Spleen (tissue), 11 donors: ENCODE results near the gene MUSK. TPM values are rescaled to one million over a fixed set of nuclear protein-coding genes. Genes with fewer than 3 reads are reported as not detected.

Experiments used
- DNase-seq: peaks from one replicate; pipeline ENCODE4 v3.0.0-alpha.2; 2020
- H3K27ac ChIP-seq, 8 donors: fragments of 200-600 bp; sonication (generic) in 7 of 8; 1 replicate in 4 of 8; 2 replicates in 4 of 8; pipeline versions ENCODE4 v1.5.0 to v1.8.0; 2016 to 2021; ENCODE audit warnings: inconsistent platforms in 4 of 8, mild to moderate bottlenecking in 4 of 8, moderate library complexity in 1 of 8
- H3K27me3 ChIP-seq, 7 donors: fragments of 200-600 bp; sonication (generic) in 6 of 7; replicated peaks in 1 of 7; 1 replicate in 4 of 7; 2 replicates in 3 of 7; pipeline versions ENCODE4 v1.5.0 to v1.8.0; 2016 to 2021; ENCODE audit warnings: inconsistent platforms in 3 of 7, mild to moderate bottlenecking in 1 of 7
- H3K36me3 ChIP-seq, 6 donors: fragments of 200-600 bp; sonication (generic) in 5 of 6; 1 replicate in 4 of 6; 2 replicates in 2 of 6; pipeline versions ENCODE4 v1.5.0 to v1.8.0; 2016 to 2021; ENCODE audit warnings: inconsistent platforms in 2 of 6
- H3K4me1 ChIP-seq, 6 donors: fragments of 200-600 bp; sonication (generic) in 5 of 6; 1 replicate in 3 of 6; 2 replicates in 3 of 6; pipeline versions ENCODE4 v1.5.0 to v1.8.0; 2016 to 2021; ENCODE audit warnings: inconsistent platforms in 3 of 6
- H3K4me3 ChIP-seq, 8 donors: fragments of 200-600 bp; sonication (generic) in 7 of 8; 1 replicate in 4 of 8; 2 replicates in 4 of 8; pipeline versions ENCODE4 v1.5.0 to v1.8.0; 2016 to 2021; ENCODE audit warnings: inconsistent platforms in 4 of 8, mild to moderate bottlenecking in 4 of 8, moderate library complexity in 2 of 8
- H3K9me3 ChIP-seq, 8 donors: fragments of 200-600 bp; sonication (generic) in 7 of 8; 1 replicate in 4 of 8; 2 replicates in 4 of 8; pipeline versions ENCODE4 v1.5.0 to v1.8.0; 2016 to 2021; ENCODE audit warnings: inconsistent platforms in 4 of 8
- POLR2A ChIP-seq, 3 donors: fragments of 450-650 bp; IDR thresholded peaks; one replicate each; pipeline ENCODE4 v1.5.1; 2017; ENCODE audit warnings: antibody characterized with exemption in 3 of 3, mild to moderate bottlenecking in 1 of 3
- POLR2AphosphoS5 ChIP-seq, 3 donors: sonication (generic); formaldehyde crosslinking; IDR thresholded peaks; one replicate each; pipeline ENCODE4 v1.5.1; 2017; ENCODE audit warnings: antibody characterized with exemption in 3 of 3
- WGBS, 5 donors: extraction: QIAGEN DNeasy Blood & Tissue Kit in 3 of 5; methylation state at CpG; one replicate each; pipeline versions ENCODE4 v1.1.5 to v1.1.7; 2013 to 2018; 5-methylcytosine and 5-hydroxymethylcytosine counted together
- intact Hi-C: fragments of 100-400 bp; cut with DNase I; formaldehyde crosslinking; loops from one replicate; pipeline ENCODE4 v1.15.0; 2023; ENCODE audit warnings: low total_unique reads
- polyA plus RNA-seq, 3 donors: library from polyadenylated mRNA; stranded (reverse); fragments of 200-250 nt; gene quantifications; one replicate each; pipeline ENCODE4 v1.2.1, GENCODE V29; 2013
- total RNA-seq, 7 donors: library from RNA; depleted of rRNA in 3 of 7; stranded (reverse); fragments of >200 nt in 3 of 7; fragmentation: NEBNext Ultra II Directional in 4 of 7; extraction: Animal tissue kit (Norgen Biotek cat#: 25700) in 4 of 7; gene quantifications; one replicate each; pipeline versions ENCODE4 v1.1.0 to v1.2.1, GENCODE V29; 2016 to 2021
- TF ChIP-seq, protein P1 (sequence below), 11 experiments: fragments of 200-600 bp in 7 of 11; fragments of 450-650 bp in 4 of 11; sonication (generic) in 4 of 11; IDR thresholded peaks in 8 of 11; conservative IDR thresholded peaks in 3 of 11; 1 replicate in 7 of 11; 2 replicates in 4 of 11; pipeline versions ENCODE4 v1.4.0 to v1.8.0; 2016 to 2021; ENCODE audit warnings: antibody characterized with exemption in 11 of 11, inconsistent platforms in 4 of 11, mild to moderate bottlenecking in 1 of 11
- donor health status: healthy with polysubstance abuse.
- donor health status: DM: no; HTN: no; CAD: no; lungs with moderate emphysema.
- donor health status: DM: no; HTN: no; CAD: no.
- donor health status: Bipolar disorder and iron deficiency.
- donor health status: healthy.
- donor health status: DM: no; HTN: no; CAD: no.
- donor health status: DM: yes; HTN: yes; CAD: no.

Gene MUSK
- total and polyA plus RNA-seq, 10 donors, result 0.03 to 0.94 (median 0.12) TPM; not detected in 4

DNA sequence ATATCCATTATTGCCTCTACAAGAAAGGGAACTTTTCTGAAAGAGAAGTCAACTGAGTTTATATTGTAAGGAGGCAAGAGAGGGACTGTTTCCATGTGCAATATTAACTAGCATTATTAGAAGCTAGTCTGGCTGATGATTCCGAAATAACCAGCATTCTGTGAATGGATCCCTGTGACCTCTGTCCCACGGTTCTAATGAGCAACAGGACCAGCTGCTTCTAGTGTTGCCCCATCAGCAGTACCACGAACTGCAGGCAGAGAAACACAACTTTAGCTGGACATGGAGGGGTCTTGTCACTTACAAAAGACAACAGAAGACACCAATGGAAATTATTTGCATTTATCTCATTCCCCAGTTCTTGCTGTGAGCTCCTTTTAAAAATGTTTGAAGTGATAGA, 95.4 kb downstream of the MUSK start:
- intact Hi-C loops, result no loop called here
- no peak overlapping the region for H3K4me3 ChIP-seq
- TF ChIP-seq POLR2A (IDR thresholded peaks at IDR 0.05) (no peak), POLR2AphosphoS5 (IDR thresholded peaks at IDR 0.05) (no peak)
- TF ChIP-seq, protein P1, sequence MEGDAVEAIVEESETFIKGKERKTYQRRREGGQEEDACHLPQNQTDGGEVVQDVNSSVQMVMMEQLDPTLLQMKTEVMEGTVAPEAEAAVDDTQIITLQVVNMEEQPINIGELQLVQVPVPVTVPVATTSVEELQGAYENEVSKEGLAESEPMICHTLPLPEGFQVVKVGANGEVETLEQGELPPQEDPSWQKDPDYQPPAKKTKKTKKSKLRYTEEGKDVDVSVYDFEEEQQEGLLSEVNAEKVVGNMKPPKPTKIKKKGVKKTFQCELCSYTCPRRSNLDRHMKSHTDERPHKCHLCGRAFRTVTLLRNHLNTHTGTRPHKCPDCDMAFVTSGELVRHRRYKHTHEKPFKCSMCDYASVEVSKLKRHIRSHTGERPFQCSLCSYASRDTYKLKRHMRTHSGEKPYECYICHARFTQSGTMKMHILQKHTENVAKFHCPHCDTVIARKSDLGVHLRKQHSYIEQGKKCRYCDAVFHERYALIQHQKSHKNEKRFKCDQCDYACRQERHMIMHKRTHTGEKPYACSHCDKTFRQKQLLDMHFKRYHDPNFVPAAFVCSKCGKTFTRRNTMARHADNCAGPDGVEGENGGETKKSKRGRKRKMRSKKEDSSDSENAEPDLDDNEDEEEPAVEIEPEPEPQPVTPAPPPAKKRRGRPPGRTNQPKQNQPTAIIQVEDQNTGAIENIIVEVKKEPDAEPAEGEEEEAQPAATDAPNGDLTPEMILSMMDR (IDR thresholded peaks at IDR 0.05 in 8 of 11, conservative IDR thresholded peaks at IDR 0.05 in 3 of 11), result no peak

DNA sequence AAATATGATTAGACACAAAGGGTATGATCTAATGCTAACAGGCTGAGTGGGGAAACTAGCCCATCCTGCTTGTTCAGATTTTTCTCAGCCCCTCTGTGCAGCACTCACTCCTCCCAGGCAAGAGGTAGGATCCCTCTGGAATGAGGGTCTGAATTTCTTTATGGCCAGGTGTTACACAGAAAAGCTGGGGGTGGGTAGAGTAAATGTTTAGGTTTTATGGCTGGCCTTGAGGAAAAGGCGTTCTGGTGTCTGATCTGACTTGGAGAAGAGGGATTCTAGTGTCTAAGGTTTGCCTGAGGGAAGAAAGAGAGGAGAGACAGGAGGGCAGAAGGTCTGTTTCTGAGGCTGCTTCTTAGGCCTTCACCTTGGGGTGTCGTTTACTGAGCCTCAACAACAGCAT, 97.3 kb downstream of the MUSK start:
- no peak overlapping the region for H3K4me3 ChIP-seq
- WGBS, 5 donors, result 68 to 92% (median 74%) methylated on average over 2 of the region's 2 CpGs
- H3K9me3 ChIP-seq, result no peaks in the 10 kb centered on the region
- H3K36me3 ChIP-seq, result no peaks in the 10 kb centered on the region
- H3K27me3 ChIP-seq, result no peaks in the 10 kb centered on the region
- no peak for DNase-seq
- intact Hi-C loops, result no loop called here
- TF ChIP-seq, protein P1 (IDR thresholded peaks at IDR 0.05 in 8 of 11, conservative IDR thresholded peaks at IDR 0.05 in 3 of 11), result no peak
- TF ChIP-seq POLR2A (IDR thresholded peaks at IDR 0.05) (no peak), POLR2AphosphoS5 (IDR thresholded peaks at IDR 0.05) (no peak)
- H3K4me1 ChIP-seq, result no peaks in the 10 kb centered on the region
- H3K27ac ChIP-seq, result no peak overlapping the region

More for the DNA sequence above, 95.4 kb downstream of the MUSK start:
- DNase-seq, result no peak
- H3K27ac ChIP-seq, result no peak overlapping the region
- no peaks in the 10 kb centered on the region for H3K27me3 ChIP-seq
- peaks cover 0 to 3% (median 0%) of the 10 kb centered on the region in 8 donors for H3K9me3 ChIP-seq
- H3K4me1 ChIP-seq, result no peaks in the 10 kb centered on the region
- WGBS, 5 donors, result 73 to 82% (median 75%) methylated on average over 3 of the region's 3 CpGs
- no peaks in the 10 kb centered on the region for H3K36me3 ChIP-seq

DNA sequence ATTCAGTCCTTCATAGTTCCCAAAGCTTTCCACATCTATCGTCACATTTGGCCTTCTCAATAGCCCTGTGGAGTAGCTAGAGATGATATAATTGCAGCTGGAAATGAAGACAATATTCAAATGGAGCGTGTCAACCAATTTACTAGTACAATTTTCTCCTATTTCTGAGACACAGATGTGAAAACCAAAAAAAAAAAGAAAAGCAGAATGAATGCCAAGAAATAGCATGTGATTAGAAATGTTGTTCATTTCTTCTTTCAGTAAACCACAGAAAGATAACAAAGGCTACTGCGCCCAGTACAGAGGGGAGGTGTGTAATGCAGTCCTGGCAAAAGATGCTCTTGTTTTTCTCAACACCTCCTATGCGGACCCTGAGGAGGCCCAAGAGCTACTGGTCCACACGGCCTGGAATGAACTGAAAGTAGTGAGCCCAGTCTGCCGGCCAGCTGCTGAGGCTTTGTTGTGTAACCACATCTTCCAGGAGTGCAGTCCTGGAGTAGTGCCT, 99.0 kb downstream of the MUSK start:
- no peaks in the 10 kb centered on the region for H3K27me3 ChIP-seq
- intact Hi-C loops, result no loop called here
- TF ChIP-seq POLR2AphosphoS5 (IDR thresholded peaks at IDR 0.05) (no peak), POLR2A (IDR thresholded peaks at IDR 0.05) (no peak)
- TF ChIP-seq, protein P1 (IDR thresholded peaks at IDR 0.05 in 8 of 11, conservative IDR thresholded peaks at IDR 0.05 in 3 of 11), result no peak
- 78 to 93% (median 80%) methylated on average over 6 of the region's 6 CpGs for WGBS, 5 donors
- H3K4me1 ChIP-seq, result no peaks in the 10 kb centered on the region
- no peak for DNase-seq
- no peaks in the 10 kb centered on the region for H3K9me3 ChIP-seq
- H3K4me3 ChIP-seq, result no peak overlapping the region
- no peaks in the 10 kb centered on the region for H3K36me3 ChIP-seq
- no peak overlapping the region for H3K27ac ChIP-seq

DNA sequence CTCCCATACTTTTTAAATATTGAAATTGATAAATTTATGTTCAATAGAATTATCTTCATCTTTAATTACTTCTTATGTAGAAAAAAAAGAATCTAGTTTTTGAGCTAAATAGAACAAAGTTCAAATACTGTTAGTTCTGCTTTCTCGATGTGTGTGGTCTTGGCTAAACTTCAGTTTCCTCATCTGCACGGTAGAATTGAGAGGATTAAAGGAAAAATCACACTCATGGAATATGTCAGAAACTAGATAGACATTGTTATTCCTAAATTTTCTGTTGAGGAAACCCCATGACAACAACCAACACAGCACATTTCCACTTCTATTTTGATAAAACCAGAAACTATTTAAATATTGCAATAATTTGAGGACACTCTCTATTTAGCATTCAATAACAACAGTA, 100.3 kb downstream of the MUSK start:
- TF ChIP-seq POLR2A (IDR thresholded peaks at IDR 0.05), result no peak
- TF ChIP-seq, protein P1 (IDR thresholded peaks at IDR 0.05 in 8 of 11, conservative IDR thresholded peaks at IDR 0.05 in 3 of 11), result no peak
- no peak for TF ChIP-seq POLR2AphosphoS5 (IDR thresholded peaks at IDR 0.05)

More for the DNA sequence above, 100.3 kb downstream of the MUSK start:
- no peaks in the 10 kb centered on the region for H3K4me1 ChIP-seq
- no peak for DNase-seq
- no peak overlapping the region for H3K27ac ChIP-seq
- intact Hi-C loops, result no loop called here
- H3K9me3 ChIP-seq, result no peaks in the 10 kb centered on the region
- 26 to 47% (median 33%) methylated on average over 2 of the region's 2 CpGs for WGBS, 5 donors
- H3K36me3 ChIP-seq, result no peaks in the 10 kb centered on the region
- H3K27me3 ChIP-seq, result no peaks in the 10 kb centered on the region
- no peak overlapping the region for H3K4me3 ChIP-seq
